NB4 (cell line): ENCODE data around the gene CHD6.

Source experiments
- CTCF ChIP-seq: IDR thresholded peaks from one replicate; pipeline ENCODE4 v1.5.1; 2012; ENCODE audit warnings: low read depth, low read length
- MAX ChIP-seq: IDR thresholded peaks from 2 replicates; pipeline ENCODE4 v1.6.1; 2011; ENCODE audit warnings: low read depth, low read length
- MYC ChIP-seq: IDR thresholded peaks from 2 replicates; pipeline ENCODE4 v1.6.1; 2011; ENCODE audit warnings: low read depth, low read length
- POLR2A ChIP-seq: IDR thresholded peaks from 2 replicates; pipeline ENCODE4 v1.6.1; 2011; ENCODE audit warnings: mild to moderate bottlenecking; ENCODE audit not compliant: insufficient read length; ENCODE audit errors: extremely low read depth

DNA sequence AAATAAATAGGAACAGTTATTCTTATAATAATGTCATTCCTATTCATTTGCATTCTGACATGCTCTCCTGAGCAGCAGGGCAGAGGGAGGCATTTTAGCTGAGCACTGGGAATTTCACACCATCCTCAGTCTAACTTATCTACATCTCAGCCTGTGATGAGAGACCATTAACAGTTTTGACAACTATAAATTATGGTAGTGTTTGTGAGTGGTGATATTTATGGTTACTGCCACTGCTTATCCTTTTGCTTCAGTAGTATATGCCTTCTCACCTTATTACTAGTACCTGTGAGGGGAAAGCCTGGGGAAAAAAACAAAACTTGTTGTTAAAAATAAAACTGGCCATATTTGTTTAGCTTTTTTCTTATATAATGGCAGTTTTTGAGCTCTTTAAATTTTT lies 17.0 kb upstream of the CHD6 start:
- TF ChIP-seq POLR2A, result no peak
- no peak for TF ChIP-seq CTCF
- TF ChIP-seq MAX, result no peak
- TF ChIP-seq MYC, result no peak
